Panc1 (cell line): ENCODE results near the gene LASP1. TPM values are rescaled to one million over a fixed set of nuclear protein-coding genes. Genes with fewer than 3 reads are reported as not detected.

Experiments
- ATAC-seq: fragments of 200-7000 bp; cut with Tn5 transposase; 2 replicates; pipeline ENCODE4 v1.9.1; 2020; ENCODE audit warnings: mild to moderate bottlenecking, moderate library complexity
- BruUV-seq: library from RNA; stranded (reverse); fragments of 400-500 nt; replicated peaks from 2 replicates; lab custom pipeline; 2021; lab: Mats Ljungman, UMichigan
- CTCF ChIA-PET: fragments of 300-600 bp; sonication (Branson Sonifier 250); formaldehyde crosslinking; loops from one replicate; lab custom pipeline; 2022; ENCODE audit warnings: antibody characterized with exemption; lab: Charles Lee
- POLR2A ChIA-PET: fragments of 300-600 bp; sonication (Branson Sonifier 250); formaldehyde crosslinking; loops from one replicate; lab custom pipeline; 2022; ENCODE audit warnings: antibody characterized with exemption; lab: Charles Lee
- DNase-seq: peaks from one replicate; pipeline ENCODE4 v3.0.0-alpha.2; 2010; ENCODE audit warnings: low read depth, low spot score
- H3K27ac ChIP-seq: 2 replicates; pipeline ENCODE4 v1.5.1; 2011; ENCODE audit warnings: mild to moderate bottlenecking, low read length, inconsistent platforms
- H3K27me3 ChIP-seq: fragments of 200-500 bp; sonication (Bioruptor generic); 2 replicates; pipeline ENCODE4 v1.6.0; 2014; ENCODE audit warnings: low read length, inconsistent platforms; ENCODE audit not compliant: control insufficient read depth, insufficient read depth
- H3K36me3 ChIP-seq: fragments of 200-500 bp; sonication (Bioruptor generic); 2 replicates; pipeline ENCODE4 v1.5.1; 2014; ENCODE audit warnings: inconsistent platforms, mild to moderate bottlenecking, low read length, moderate library complexity; ENCODE audit not compliant: control insufficient read depth, insufficient read depth
- H3K4me1 ChIP-seq: 2 replicates; pipeline ENCODE4 v1.5.1; 2011; ENCODE audit warnings: inconsistent platforms, mild to moderate bottlenecking, low read length, moderate library complexity; ENCODE audit not compliant: control insufficient read depth, insufficient read depth
- H3K4me3 ChIP-seq, 2 experiments: 2 replicates each; pipeline ENCODE4 v1.5.1; 2011 to 2012; ENCODE audit warnings: low read depth in 2 of 2, low read length in 2 of 2, mild to moderate bottlenecking in 2 of 2, inconsistent platforms in 1 of 2, moderate library complexity in 1 of 2
- H3K9me3 ChIP-seq: fragments of 200-500 bp; sonication (Bioruptor generic); 2 replicates; pipeline ENCODE4 v1.5.1; 2014; ENCODE audit warnings: low read depth, mild to moderate bottlenecking, inconsistent platforms, low read length, moderate library complexity; ENCODE audit not compliant: control insufficient read depth, insufficient read depth
- POLR2AphosphoS5 ChIP-seq: IDR thresholded peaks from 2 replicates; pipeline ENCODE4 v1.6.1; 2012; ENCODE audit warnings: mild to moderate bottlenecking, low read depth, low read length, moderate library complexity
- REST ChIP-seq, 2 experiments: IDR thresholded peaks; 2 replicates each; pipeline ENCODE4 v1.6.1; 2011 to 2012; ENCODE audit warnings: low read depth in 2 of 2, control low read depth in 1 of 2, low read length in 1 of 2, mild to moderate bottlenecking in 1 of 2, moderate library complexity in 1 of 2; ENCODE audit not compliant: insufficient read depth in 1 of 2
- SIN3A ChIP-seq: IDR thresholded peaks from 2 replicates; pipeline ENCODE4 v1.6.1; 2012; ENCODE audit warnings: low read depth, mild to moderate bottlenecking, low read length, moderate library complexity, borderline replicate concordance; ENCODE audit not compliant: insufficient read depth
- TCF7L2 ChIP-seq: IDR thresholded peaks from 2 replicates; pipeline ENCODE4 v1.6.1; 2011; ENCODE audit warnings: mild to moderate bottlenecking, low read depth, low read length, inconsistent platforms
- in situ Hi-C: cut with HindIII; loops from 2 replicates; pipeline ENCODE4 v1.10.0; 2016; ENCODE audit warnings: low sequenced_read_pairs, low pct_unique_long_range_greater_than_20kb
- intact Hi-C: fragments of 100-400 bp; cut with micrococcal nuclease; formaldehyde crosslinking; loops from one replicate; pipeline ENCODE4 v1.10.0; 2022; ENCODE audit not compliant: unreplicated experiment
- microRNA-seq: library from miRNA; unstranded; fragments of <30 nt; microRNA quantifications from one replicate; pipeline ENCODE4 v1.1.0, GENCODE V29; 2020; ENCODE audit not compliant: unreplicated experiment
- total RNA-seq: library from RNA; stranded (reverse); gene quantifications from one replicate; pipeline ENCODE4 v1.2.1, GENCODE V29; 2021; ENCODE audit not compliant: unreplicated experiment
- TF ChIP-seq, protein P1 (sequence below): fragments of 450-650 bp; IDR thresholded peaks from 2 replicates; pipeline ENCODE4 v1.5.1; 2017; ENCODE audit warnings: mild to moderate bottlenecking

The LASP1 gene
- total RNA-seq, 1 experiment from 2014 or later = 112 TPM

- H3K9me3 ChIP-seq = no peaks in the 10 kb centered on the region
- H3K4me1 ChIP-seq = peaks cover 6% of the 10 kb centered on the region
- TF ChIP-seq, protein P1, sequence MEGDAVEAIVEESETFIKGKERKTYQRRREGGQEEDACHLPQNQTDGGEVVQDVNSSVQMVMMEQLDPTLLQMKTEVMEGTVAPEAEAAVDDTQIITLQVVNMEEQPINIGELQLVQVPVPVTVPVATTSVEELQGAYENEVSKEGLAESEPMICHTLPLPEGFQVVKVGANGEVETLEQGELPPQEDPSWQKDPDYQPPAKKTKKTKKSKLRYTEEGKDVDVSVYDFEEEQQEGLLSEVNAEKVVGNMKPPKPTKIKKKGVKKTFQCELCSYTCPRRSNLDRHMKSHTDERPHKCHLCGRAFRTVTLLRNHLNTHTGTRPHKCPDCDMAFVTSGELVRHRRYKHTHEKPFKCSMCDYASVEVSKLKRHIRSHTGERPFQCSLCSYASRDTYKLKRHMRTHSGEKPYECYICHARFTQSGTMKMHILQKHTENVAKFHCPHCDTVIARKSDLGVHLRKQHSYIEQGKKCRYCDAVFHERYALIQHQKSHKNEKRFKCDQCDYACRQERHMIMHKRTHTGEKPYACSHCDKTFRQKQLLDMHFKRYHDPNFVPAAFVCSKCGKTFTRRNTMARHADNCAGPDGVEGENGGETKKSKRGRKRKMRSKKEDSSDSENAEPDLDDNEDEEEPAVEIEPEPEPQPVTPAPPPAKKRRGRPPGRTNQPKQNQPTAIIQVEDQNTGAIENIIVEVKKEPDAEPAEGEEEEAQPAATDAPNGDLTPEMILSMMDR = no peak
- TF ChIP-seq POLR2AphosphoS5 (no peak), TCF7L2 (no peak), SIN3A (no peak), REST (IDR thresholded peaks at IDR 0.05; ENCODE audit: insufficient read depth in 1 of 2, low read depth in 2 of 2, low read length in 1 of 2) (no peak)
- ChIA-PET CTCF (no interaction called here), POLR2A (no interaction called here)
- no TSS peak for BruUV-seq
- in situ Hi-C loops (no loop called here), intact Hi-C loops (no loop called here)
- no peaks in the 10 kb centered on the region for H3K27me3 ChIP-seq
- DNase-seq (no peak), ATAC-seq (no peak)
- no peak overlapping the region for H3K4me3 ChIP-seq
- H3K27ac ChIP-seq = no peak overlapping the region
- H3K36me3 ChIP-seq = no peaks in the 10 kb centered on the region
Measured at GRCh38 chr17:38970128-38970527, 100.3 kb downstream of the LASP1 start.

DNA sequence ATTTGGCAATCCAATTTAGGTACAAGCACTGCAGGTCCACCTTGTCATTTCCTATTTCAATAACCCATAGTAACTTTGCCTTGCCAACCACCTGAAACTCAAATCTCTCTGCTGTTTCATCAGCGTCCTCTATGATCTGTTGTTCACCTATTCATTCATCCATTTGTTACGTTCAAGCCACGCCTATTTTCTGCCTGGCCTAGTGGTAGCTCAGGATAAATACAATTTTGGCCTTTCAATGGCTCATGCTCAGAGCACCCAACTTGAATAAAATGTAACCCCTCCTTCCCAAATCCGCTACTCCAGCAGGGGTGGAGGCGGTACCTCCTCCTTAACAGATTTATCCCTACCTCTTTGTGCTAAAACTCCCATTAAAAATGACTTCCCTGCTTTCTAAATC is 100.9 kb downstream of the LASP1 start:
- H3K9me3 ChIP-seq = no peaks in the 10 kb centered on the region
- TF ChIP-seq SIN3A = no peak
- TF ChIP-seq POLR2AphosphoS5 = no peak
- no peak for TF ChIP-seq TCF7L2
- TF ChIP-seq, protein P1 = no peak
- no peak for TF ChIP-seq REST (IDR thresholded peaks at IDR 0.05; ENCODE audit: insufficient read depth in 1 of 2, low read depth in 2 of 2, low read length in 1 of 2)
- ChIA-PET CTCF (no interaction called here), POLR2A (no interaction called here)
- DNase-seq (no peak), ATAC-seq (no peak)
- no peaks in the 10 kb centered on the region for H3K36me3 ChIP-seq
- no peak overlapping the region for H3K27ac ChIP-seq
- no TSS peak for BruUV-seq
- intact Hi-C loops = no loop called here
- in situ Hi-C loops = no loop called here
- H3K4me1 ChIP-seq = peaks cover 6% of the 10 kb centered on the region
- no peak overlapping the region for H3K4me3 ChIP-seq
- H3K27me3 ChIP-seq = no peaks in the 10 kb centered on the region

Small RNA genes lying within 50 kb of the gene (microRNA-seq; reads per million reads assigned to microRNA genes)
- gene MIR4727 = not detected
- not detected for gene MIR6779

Other genes with a start within 250 kb of the LASP1 start
- gene EPOP, start 195.1 kb upstream of the LASP1 start, total RNA-seq = 19.9 TPM
- 50.6 TPM for gene MLLT6, start 164.8 kb upstream of the LASP1 start, total RNA-seq
- gene CISD3, start 139.7 kb upstream of the LASP1 start, total RNA-seq = 45.0 TPM
- 43.9 TPM for gene PCGF2, start 121.7 kb upstream of the LASP1 start, total RNA-seq
- gene PSMB3, start 117.3 kb upstream of the LASP1 start, total RNA-seq = 233 TPM
- gene PIP4K2B, start 70.5 kb upstream of the LASP1 start, total RNA-seq = 42.3 TPM
- 13.6 TPM for gene CWC25, start 44.7 kb upstream of the LASP1 start, total RNA-seq
- gene RPL23, start 16.3 kb upstream of the LASP1 start, total RNA-seq = 649 TPM
- not detected for gene FBXO47, start 97.3 kb downstream of the LASP1 start, total RNA-seq